Measurements from ENCODE around the gene WASF2. TPM values are rescaled to one million over a fixed set of nuclear protein-coding genes. Genes with fewer than 3 reads are reported as not detected.
A peak's percentile ranks its signal among the peaks of the same experiment; 100 is the strongest.
"Not testable (repeated sequence)": the region's sequence is repeated elsewhere in the genome, so short reads cannot be mapped to it uniquely, and the experiment has no call there.

Gene WASF2
- total and polyA plus RNA-seq, 2 donors (not counting 1 experiment from before 2014, with no cell fraction given), result 26.3 to 66.9 TPM

DNA sequence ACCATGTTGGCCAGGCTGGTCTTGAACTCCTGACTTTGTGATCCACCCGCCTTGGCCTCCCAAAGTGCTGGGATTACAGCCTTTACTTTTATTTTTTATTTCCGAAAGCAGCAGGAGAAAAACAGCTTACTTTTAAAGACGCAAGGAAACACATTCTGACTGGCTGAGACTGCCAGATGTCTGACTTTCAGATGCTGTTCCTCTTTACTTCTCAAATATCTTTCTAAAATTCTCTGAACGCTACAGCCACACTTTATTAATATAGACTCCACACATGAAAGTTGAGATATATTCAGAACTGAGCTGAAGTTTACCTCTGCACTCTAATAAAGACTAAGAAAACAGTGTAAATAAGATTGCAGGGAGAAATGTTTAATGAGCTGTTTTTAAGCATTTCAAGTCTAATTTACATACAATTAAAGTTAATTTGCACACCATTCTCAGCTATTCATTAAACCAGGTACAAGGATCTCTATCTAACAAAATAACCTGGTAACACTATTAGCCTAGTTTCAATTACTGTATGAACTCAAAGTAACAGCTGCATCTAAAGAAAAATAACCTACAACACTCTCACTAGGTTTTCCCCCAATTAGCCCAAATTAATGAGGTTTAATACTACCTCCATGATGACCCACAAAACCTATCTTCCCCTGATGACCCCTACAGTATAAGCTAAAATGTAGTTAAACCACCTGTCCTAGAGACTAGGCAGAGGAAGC, 24.9 kb downstream of the WASF2 start:
- no peak overlapping the region for H3K4me3 ChIP-seq (replicated peaks in 1 of 4; ENCODE audit: control extremely low read depth in 1 of 4, insufficient read depth in 1 of 4, low read depth in 3 of 4, low read length in 4 of 4)
- H4K20me1 ChIP-seq (ENCODE audit: control insufficient read depth, extremely low read depth, insufficient read depth, low read length), result no peaks in the 10 kb centered on the region
- H3K9me3 ChIP-seq (ENCODE audit: control insufficient read depth, insufficient read depth, low read depth, low read length), result no peaks in the 10 kb centered on the region

DNA sequence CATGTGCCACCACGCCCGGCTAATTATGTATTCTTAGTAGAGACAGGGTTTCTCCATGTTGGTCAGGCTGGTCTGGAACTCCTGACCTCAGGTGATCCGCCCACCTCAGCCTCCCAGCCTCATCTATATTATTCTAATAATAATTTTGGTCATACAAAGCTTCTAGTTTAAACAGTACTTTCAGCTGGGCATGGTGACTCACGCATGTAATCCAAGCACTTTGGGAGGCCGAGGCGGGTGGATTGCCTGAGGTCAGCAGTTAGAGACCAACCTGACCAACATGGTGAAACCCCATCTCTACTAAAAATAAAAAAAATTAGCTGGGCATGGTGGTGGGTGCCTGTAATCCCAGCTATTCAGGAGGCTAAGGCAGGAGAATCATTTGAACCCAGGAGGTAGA, 26.1 kb downstream of the WASF2 start:
- H3K36me3 ChIP-seq (ENCODE audit: control insufficient read depth, insufficient read depth, low read length); H3K27ac ChIP-seq (ENCODE audit: insufficient read depth, low read length); H4K20me1 ChIP-seq (ENCODE audit: control insufficient read depth, extremely low read depth, insufficient read depth, low read length); H3K4me3 ChIP-seq (replicated peaks in 1 of 4; ENCODE audit: control extremely low read depth in 1 of 4, insufficient read depth in 1 of 4, low read depth in 3 of 4, low read length in 4 of 4); H3K9ac ChIP-seq (ENCODE audit: insufficient read depth, low read length); H3K27me3 ChIP-seq (ENCODE audit: control insufficient read depth, insufficient read depth, low read length); H3K4me1 ChIP-seq (ENCODE audit: control insufficient read depth, extremely low read depth, insufficient read depth, low read length); H3K4me2 ChIP-seq (ENCODE audit: extremely low read depth, insufficient read depth, low read length); H2AFZ ChIP-seq (ENCODE audit: low read length); H3K9me3 ChIP-seq (ENCODE audit: control insufficient read depth, insufficient read depth, low read depth, low read length): not testable (repeated sequence)
- peak; percentile 37 to 42 for DNase-seq (ENCODE audit: low read depth in 2 of 2)
- peaks cover 86% of the 10 kb centered on the region for H3K79me2 ChIP-seq (ENCODE audit: control insufficient read depth, insufficient read depth, low read length)

More for the DNA sequence above, 24.9 kb downstream of the WASF2 start:
- DNase-seq (ENCODE audit: low read depth in 2 of 2), result no peak
- Histone ChIP-seq H3K27me3 (ENCODE audit: control insufficient read depth, insufficient read depth, low read length) (no peaks in the 10 kb centered on the region), H3K4me2 (ENCODE audit: extremely low read depth, insufficient read depth, low read length) (no peak overlapping the region), H3K27ac (ENCODE audit: insufficient read depth, low read length) (no peak overlapping the region), H2AFZ (ENCODE audit: low read length) (no peak overlapping the region), H3K4me1 (ENCODE audit: control insufficient read depth, extremely low read depth, insufficient read depth, low read length) (no peaks in the 10 kb centered on the region), H3K9ac (ENCODE audit: insufficient read depth, low read length) (no peak overlapping the region), H3K79me2 (ENCODE audit: control insufficient read depth, insufficient read depth, low read length) (peaks cover 88% of the 10 kb centered on the region), H3K36me3 (ENCODE audit: control insufficient read depth, insufficient read depth, low read length) (no peaks in the 10 kb centered on the region)
- TF ChIP-seq EZH2 (IDR thresholded peaks at IDR 0.05; ENCODE audit: low read length, missing control alignments), result no peak
- TF ChIP-seq, protein P1, sequence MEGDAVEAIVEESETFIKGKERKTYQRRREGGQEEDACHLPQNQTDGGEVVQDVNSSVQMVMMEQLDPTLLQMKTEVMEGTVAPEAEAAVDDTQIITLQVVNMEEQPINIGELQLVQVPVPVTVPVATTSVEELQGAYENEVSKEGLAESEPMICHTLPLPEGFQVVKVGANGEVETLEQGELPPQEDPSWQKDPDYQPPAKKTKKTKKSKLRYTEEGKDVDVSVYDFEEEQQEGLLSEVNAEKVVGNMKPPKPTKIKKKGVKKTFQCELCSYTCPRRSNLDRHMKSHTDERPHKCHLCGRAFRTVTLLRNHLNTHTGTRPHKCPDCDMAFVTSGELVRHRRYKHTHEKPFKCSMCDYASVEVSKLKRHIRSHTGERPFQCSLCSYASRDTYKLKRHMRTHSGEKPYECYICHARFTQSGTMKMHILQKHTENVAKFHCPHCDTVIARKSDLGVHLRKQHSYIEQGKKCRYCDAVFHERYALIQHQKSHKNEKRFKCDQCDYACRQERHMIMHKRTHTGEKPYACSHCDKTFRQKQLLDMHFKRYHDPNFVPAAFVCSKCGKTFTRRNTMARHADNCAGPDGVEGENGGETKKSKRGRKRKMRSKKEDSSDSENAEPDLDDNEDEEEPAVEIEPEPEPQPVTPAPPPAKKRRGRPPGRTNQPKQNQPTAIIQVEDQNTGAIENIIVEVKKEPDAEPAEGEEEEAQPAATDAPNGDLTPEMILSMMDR (conservative IDR thresholded peaks at IDR 0.05 in 1 of 2, IDR thresholded peaks at IDR 0.05 in 1 of 2; ENCODE audit: low read depth in 1 of 2, low read length in 2 of 2), result no peak

DNA sequence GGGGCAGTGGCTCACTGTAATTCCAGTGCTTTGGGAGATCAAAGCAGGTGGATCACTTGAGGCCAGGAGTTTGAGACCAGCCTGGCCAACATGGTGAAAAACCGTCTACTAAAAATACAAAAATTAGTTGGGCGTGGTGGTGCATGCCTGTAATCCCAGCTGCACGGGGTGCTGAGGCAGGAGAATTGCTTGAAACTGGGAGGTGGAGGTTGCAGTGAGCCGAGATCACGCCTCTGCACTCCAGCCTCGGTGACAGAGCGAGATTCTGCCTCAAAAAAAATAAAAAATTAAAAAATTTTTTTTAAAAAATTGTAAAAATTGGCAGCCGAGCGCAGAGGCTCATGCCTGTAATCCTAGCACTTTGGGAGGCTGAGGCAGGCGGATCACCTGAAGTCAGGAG, 31.4 kb downstream of the WASF2 start:
- not testable (repeated sequence) for DNase-seq (ENCODE audit: low read depth in 2 of 2); H3K4me3 ChIP-seq (replicated peaks in 1 of 4; ENCODE audit: control extremely low read depth in 1 of 4, insufficient read depth in 1 of 4, low read depth in 3 of 4, low read length in 4 of 4); H2AFZ ChIP-seq (ENCODE audit: low read length); H3K4me1 ChIP-seq (ENCODE audit: control insufficient read depth, extremely low read depth, insufficient read depth, low read length); H3K36me3 ChIP-seq (ENCODE audit: control insufficient read depth, insufficient read depth, low read length); H3K27me3 ChIP-seq (ENCODE audit: control insufficient read depth, insufficient read depth, low read length); H3K9ac ChIP-seq (ENCODE audit: insufficient read depth, low read length); H3K27ac ChIP-seq (ENCODE audit: insufficient read depth, low read length); H3K9me3 ChIP-seq (ENCODE audit: control insufficient read depth, insufficient read depth, low read depth, low read length); H3K4me2 ChIP-seq (ENCODE audit: extremely low read depth, insufficient read depth, low read length); H4K20me1 ChIP-seq (ENCODE audit: control insufficient read depth, extremely low read depth, insufficient read depth, low read length)
- H3K79me2 ChIP-seq (ENCODE audit: control insufficient read depth, insufficient read depth, low read length), result peaks cover 68% of the 10 kb centered on the region

DNA sequence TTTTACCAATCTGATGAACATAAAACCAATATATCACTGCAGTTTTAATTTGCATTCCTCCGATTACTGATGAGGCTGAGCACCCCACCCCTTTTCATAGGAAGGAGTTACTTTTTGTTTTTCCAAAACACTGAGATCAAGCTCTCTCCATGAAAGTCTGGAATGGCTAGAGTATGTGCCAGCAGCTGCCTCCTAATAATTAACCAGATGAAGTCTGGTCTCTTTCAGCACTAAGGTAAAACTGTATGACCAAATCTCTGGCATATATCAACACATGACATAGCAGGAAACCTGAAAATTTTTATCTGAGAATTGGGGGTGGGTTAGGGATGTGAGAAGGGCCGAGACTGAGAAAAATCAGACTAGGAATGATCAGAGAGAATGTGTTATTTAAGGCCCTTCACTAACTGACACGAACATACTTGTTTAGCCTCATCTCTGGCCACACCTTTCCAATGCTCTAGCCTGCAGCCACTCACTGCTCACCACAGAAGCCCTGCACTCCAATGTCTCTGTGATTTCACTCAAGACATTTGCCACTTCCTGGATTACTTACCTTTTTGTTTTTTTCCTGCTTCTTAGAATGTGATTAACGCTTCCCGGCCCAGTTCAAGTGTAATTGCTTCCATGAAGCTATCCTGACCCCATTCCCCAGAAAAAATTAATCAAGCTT, 34.7 kb downstream of the WASF2 start:
- Histone ChIP-seq H3K4me2 (ENCODE audit: extremely low read depth, insufficient read depth, low read length) (peak overlapping the region; percentile 25), H3K27ac (ENCODE audit: insufficient read depth, low read length) (no peak overlapping the region), H4K20me1 (ENCODE audit: control insufficient read depth, extremely low read depth, insufficient read depth, low read length) (no peaks in the 10 kb centered on the region)

More for the DNA sequence above, 34.7 kb downstream of the WASF2 start:
- Histone ChIP-seq H3K79me2 (ENCODE audit: control insufficient read depth, insufficient read depth, low read length) (peaks cover 51% of the 10 kb centered on the region), H3K27me3 (ENCODE audit: control insufficient read depth, insufficient read depth, low read length) (no peaks in the 10 kb centered on the region), H3K9me3 (ENCODE audit: control insufficient read depth, insufficient read depth, low read depth, low read length) (no peaks in the 10 kb centered on the region), H2AFZ (ENCODE audit: low read length) (no peak overlapping the region), H3K36me3 (ENCODE audit: control insufficient read depth, insufficient read depth, low read length) (no peaks in the 10 kb centered on the region), H3K9ac (ENCODE audit: insufficient read depth, low read length) (no peak overlapping the region), H3K4me1 (ENCODE audit: control insufficient read depth, extremely low read depth, insufficient read depth, low read length) (no peaks in the 10 kb centered on the region), H3K4me3 (replicated peaks in 1 of 4; ENCODE audit: control extremely low read depth in 1 of 4, insufficient read depth in 1 of 4, low read depth in 3 of 4, low read length in 4 of 4) (no peak overlapping the region)
- no peak for DNase-seq (ENCODE audit: low read depth in 2 of 2)
- TF ChIP-seq, protein P1 (conservative IDR thresholded peaks at IDR 0.05 in 1 of 2, IDR thresholded peaks at IDR 0.05 in 1 of 2; ENCODE audit: low read depth in 1 of 2, low read length in 2 of 2), result no peak
- TF ChIP-seq EZH2 (IDR thresholded peaks at IDR 0.05; ENCODE audit: low read length, missing control alignments), result no peak
